ENCODE data around the gene TDRD12.

DNA sequence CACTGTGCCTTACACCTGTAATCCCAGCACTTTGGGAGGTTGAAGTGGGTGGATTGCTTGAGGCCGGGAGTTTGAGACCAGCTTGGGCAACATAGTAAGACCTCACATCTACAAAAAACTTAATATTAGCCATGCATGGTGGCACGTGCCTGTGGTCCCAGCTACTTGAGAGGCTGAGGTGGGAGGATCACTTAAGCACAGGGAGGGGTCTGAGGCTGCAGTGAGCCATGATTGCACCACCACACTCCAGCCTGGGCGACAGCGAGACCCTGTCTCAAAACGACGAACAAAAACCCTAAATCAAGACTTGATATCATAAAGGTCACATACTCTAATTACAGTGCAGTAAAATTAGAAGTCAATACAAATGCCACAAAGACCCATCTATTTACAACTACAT, 132.6 kb downstream of the TDRD12 start:
- TF ChIP-seq, protein P1, sequence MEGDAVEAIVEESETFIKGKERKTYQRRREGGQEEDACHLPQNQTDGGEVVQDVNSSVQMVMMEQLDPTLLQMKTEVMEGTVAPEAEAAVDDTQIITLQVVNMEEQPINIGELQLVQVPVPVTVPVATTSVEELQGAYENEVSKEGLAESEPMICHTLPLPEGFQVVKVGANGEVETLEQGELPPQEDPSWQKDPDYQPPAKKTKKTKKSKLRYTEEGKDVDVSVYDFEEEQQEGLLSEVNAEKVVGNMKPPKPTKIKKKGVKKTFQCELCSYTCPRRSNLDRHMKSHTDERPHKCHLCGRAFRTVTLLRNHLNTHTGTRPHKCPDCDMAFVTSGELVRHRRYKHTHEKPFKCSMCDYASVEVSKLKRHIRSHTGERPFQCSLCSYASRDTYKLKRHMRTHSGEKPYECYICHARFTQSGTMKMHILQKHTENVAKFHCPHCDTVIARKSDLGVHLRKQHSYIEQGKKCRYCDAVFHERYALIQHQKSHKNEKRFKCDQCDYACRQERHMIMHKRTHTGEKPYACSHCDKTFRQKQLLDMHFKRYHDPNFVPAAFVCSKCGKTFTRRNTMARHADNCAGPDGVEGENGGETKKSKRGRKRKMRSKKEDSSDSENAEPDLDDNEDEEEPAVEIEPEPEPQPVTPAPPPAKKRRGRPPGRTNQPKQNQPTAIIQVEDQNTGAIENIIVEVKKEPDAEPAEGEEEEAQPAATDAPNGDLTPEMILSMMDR (IDR thresholded peaks at IDR 0.05): no peak
- TF ChIP-seq EP300 (IDR thresholded peaks at IDR 0.05) (no peak), POLR2A (IDR thresholded peaks at IDR 0.05) (no peak)
